ENCODE measurements around the gene IPPK. TPM values are rescaled to one million over a fixed set of nuclear protein-coding genes. Genes with fewer than 3 reads are reported as not detected.
A peak's percentile ranks its signal among the peaks of the same experiment; 100 is the strongest.

IPPK gene
- total RNA-seq, 2 donors from 2014 or later = 15.1 to 18.1 TPM

- H3K27ac Mint-ChIP-seq = peak overlapping the region; percentile 91
Observed at GRCh38 chr9:92710368-92710767, 40.4 kb upstream of the IPPK start.

GRCh38 chr9:92709954-92710353, 40.0 kb upstream of the IPPK start:
- no peaks in the 10 kb centered on the region for H3K27me3 Mint-ChIP-seq
- peaks cover 57% of the 10 kb centered on the region for H3K36me3 Mint-ChIP-seq (ENCODE audit: low read depth)
- H3K9me3 Mint-ChIP-seq = no peaks in the 10 kb centered on the region
- ATAC-seq (replicated peaks) = no peak
- peak overlapping the region; percentile 91 for H3K27ac Mint-ChIP-seq
- peaks cover 28% of the 10 kb centered on the region for H3K4me1 Mint-ChIP-seq
- H3K4me3 Mint-ChIP-seq = no peak overlapping the region

More at GRCh38 chr9:92710368-92710767, 40.4 kb upstream of the IPPK start:
- Mint-ChIP-seq H3K36me3 (ENCODE audit: low read depth) (peaks cover 57% of the 10 kb centered on the region), H3K4me1 (peaks cover 28% of the 10 kb centered on the region), H3K9me3 (no peaks in the 10 kb centered on the region), H3K27me3 (no peaks in the 10 kb centered on the region), H3K4me3 (no peak overlapping the region)
- ATAC-seq (replicated peaks) = no peak

DNA sequence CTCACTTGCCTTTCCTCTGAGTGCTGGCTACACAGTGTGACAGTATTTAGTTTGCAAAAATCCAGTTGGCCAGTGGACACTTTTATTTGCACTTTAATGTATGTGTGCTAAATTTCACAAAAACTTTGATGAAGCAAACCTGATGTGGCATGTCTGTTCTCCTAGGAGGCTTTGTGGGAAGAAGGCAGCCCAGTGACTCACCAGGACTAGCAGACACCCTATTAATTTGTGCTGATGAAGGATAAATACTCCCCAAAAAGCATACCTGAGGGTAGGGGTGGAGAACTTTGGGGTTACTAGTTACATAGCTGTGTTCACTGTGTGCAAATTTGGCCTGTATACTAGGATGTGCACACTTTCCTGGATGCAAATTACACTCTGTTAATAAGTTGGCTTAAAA, 39.3 kb upstream of the IPPK start:
- peaks cover 28% of the 10 kb centered on the region for H3K4me1 Mint-ChIP-seq
- H3K27me3 Mint-ChIP-seq = no peaks in the 10 kb centered on the region
- H3K9me3 Mint-ChIP-seq = no peaks in the 10 kb centered on the region
- ATAC-seq (replicated peaks) = no peak
- no peak overlapping the region for H3K27ac Mint-ChIP-seq
- peaks cover 54% of the 10 kb centered on the region for H3K36me3 Mint-ChIP-seq (ENCODE audit: low read depth)
- no peak overlapping the region for H3K4me3 Mint-ChIP-seq

DNA sequence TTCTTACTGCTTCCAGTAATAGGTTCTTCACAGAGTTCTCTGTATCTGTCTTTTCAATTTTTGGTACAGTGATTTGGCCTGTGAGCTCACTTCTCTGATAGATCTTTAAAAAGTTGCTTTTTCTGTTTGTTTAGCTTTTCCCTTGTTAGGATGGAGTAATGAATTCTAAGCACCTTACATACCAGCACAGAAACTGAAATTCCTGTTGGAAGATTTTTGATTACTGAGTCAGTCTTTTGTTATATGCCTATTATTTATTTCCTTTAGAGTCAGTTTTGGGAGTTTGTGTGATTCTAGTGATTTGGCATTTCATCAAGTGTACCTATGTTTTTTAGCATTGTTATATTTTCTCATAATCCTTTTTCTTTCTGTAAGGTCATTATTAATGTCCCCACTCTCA, 37.6 kb upstream of the IPPK start:
- Mint-ChIP-seq H3K27ac (peak overlapping the region; percentile 10), H3K4me3 (no peak overlapping the region), H3K4me1 (peaks cover 23% of the 10 kb centered on the region), H3K9me3 (no peaks in the 10 kb centered on the region), H3K27me3 (no peaks in the 10 kb centered on the region), H3K36me3 (ENCODE audit: low read depth) (peaks cover 42% of the 10 kb centered on the region)
- no peak for ATAC-seq (replicated peaks)

GRCh38 chr9:92706218-92706940, 36.4 kb upstream of the IPPK start:
- peaks cover 12% of the 10 kb centered on the region for H3K4me1 Mint-ChIP-seq
- no peaks in the 10 kb centered on the region for H3K9me3 Mint-ChIP-seq
- peaks cover 31% of the 10 kb centered on the region for H3K36me3 Mint-ChIP-seq (ENCODE audit: low read depth)
- no peak overlapping the region for H3K4me3 Mint-ChIP-seq
- H3K27ac Mint-ChIP-seq = peak overlapping the region; percentile 10
- ATAC-seq (replicated peaks) = peak; percentile 91
- H3K27me3 Mint-ChIP-seq = no peaks in the 10 kb centered on the region

GRCh38 chr9:92704528-92704927, 34.6 kb upstream of the IPPK start:
- H3K4me1 Mint-ChIP-seq = peaks cover 8% of the 10 kb centered on the region
- peak overlapping the region; percentile 63 for H3K27ac Mint-ChIP-seq
- no peaks in the 10 kb centered on the region for H3K27me3 Mint-ChIP-seq
- H3K9me3 Mint-ChIP-seq = no peaks in the 10 kb centered on the region
- peaks cover 21% of the 10 kb centered on the region for H3K36me3 Mint-ChIP-seq (ENCODE audit: low read depth)
- H3K4me3 Mint-ChIP-seq = no peak overlapping the region
- no peak for ATAC-seq (replicated peaks)

DNA sequence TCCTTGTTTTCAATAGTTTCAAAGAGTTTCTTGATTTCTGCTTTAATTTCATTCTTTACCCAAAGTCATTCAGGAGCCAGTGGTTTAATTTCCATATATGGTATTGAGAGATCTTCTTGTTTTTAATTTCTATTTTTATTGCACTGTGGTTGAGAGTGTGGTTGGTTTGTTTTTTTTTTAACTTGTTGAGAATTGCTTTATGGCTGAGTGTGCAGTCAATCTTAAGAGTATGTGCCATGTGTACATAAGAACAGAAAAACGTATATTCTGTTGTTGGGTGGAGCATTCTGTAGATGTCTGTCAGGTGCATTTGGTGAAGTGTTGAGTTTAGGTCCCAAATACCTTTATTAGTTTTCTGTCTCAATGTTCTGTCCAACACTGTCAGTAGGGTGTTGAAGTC, 26.7 kb upstream of the IPPK start:
- Mint-ChIP-seq H3K27me3 (no peaks in the 10 kb centered on the region), H3K36me3 (ENCODE audit: low read depth) (no peaks in the 10 kb centered on the region), H3K4me1 (no peaks in the 10 kb centered on the region), H3K9me3 (peaks cover 21% of the 10 kb centered on the region), H3K4me3 (no peak overlapping the region), H3K27ac (no peak overlapping the region)
- ATAC-seq (replicated peaks) = no peak

DNA sequence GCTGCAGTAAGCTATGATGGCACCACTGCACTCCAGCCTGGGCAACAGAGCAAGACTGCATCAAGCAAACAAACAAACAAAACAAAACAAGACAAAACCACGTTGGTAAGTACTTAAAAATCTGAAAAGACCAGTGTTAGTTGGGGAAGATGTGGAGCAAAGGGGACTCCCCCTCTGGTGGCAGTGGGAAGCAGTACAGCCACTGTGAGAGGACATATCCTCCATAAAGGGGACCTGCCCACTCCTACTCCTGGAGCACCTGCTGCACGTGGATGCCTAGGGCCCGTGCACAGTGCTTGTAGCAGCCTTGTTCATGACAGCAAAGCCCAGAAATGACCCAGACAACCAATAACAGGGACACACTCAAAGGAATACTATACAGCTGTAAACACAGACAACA, 17.0 kb upstream of the IPPK start:
- H3K9me3 Mint-ChIP-seq = peaks cover 7% of the 10 kb centered on the region
- no peak for ATAC-seq (replicated peaks)
- no peak overlapping the region for H3K4me3 Mint-ChIP-seq
- H3K36me3 Mint-ChIP-seq (ENCODE audit: low read depth) = no peaks in the 10 kb centered on the region
- H3K27ac Mint-ChIP-seq = no peak overlapping the region
- H3K27me3 Mint-ChIP-seq = no peaks in the 10 kb centered on the region
- H3K4me1 Mint-ChIP-seq = peaks cover 5% of the 10 kb centered on the region

- no peaks in the 10 kb centered on the region for H3K36me3 Mint-ChIP-seq (ENCODE audit: low read depth)
- H3K27me3 Mint-ChIP-seq = no peaks in the 10 kb centered on the region
- peaks cover 5% of the 10 kb centered on the region for H3K4me1 Mint-ChIP-seq
- no peak for ATAC-seq (replicated peaks)
- peaks cover 2% of the 10 kb centered on the region for H3K9me3 Mint-ChIP-seq
- no peak overlapping the region for H3K4me3 Mint-ChIP-seq
- H3K27ac Mint-ChIP-seq = no peak overlapping the region
Observed at GRCh38 chr9:92685022-92685421, 15.1 kb upstream of the IPPK start.

DNA sequence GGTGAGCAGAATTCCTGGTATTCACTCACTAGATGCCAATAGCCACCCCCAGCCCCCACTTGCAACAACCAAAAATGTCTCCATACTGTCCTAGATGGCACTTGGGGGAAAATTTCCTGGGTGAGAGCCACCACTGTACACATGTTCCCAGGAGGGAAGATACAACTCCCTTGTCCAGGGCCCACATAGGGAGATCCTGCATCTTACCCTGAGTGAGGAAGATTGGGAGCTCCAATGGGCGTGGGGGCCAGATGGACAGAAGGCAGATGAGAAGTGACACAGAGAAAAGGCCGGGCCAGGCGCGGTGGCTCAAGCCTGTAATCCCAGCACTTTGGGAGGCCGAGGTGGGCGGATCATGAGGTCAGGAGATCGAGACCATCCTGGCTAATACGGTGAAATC, 12.3 kb upstream of the IPPK start:
- no peak overlapping the region for H3K27ac Mint-ChIP-seq
- no peak for ATAC-seq (replicated peaks)
- H3K27me3 Mint-ChIP-seq = no peaks in the 10 kb centered on the region
- no peaks in the 10 kb centered on the region for H3K9me3 Mint-ChIP-seq
- peaks cover 5% of the 10 kb centered on the region for H3K4me1 Mint-ChIP-seq
- no peaks in the 10 kb centered on the region for H3K36me3 Mint-ChIP-seq (ENCODE audit: low read depth)
- no peak overlapping the region for H3K4me3 Mint-ChIP-seq

DNA sequence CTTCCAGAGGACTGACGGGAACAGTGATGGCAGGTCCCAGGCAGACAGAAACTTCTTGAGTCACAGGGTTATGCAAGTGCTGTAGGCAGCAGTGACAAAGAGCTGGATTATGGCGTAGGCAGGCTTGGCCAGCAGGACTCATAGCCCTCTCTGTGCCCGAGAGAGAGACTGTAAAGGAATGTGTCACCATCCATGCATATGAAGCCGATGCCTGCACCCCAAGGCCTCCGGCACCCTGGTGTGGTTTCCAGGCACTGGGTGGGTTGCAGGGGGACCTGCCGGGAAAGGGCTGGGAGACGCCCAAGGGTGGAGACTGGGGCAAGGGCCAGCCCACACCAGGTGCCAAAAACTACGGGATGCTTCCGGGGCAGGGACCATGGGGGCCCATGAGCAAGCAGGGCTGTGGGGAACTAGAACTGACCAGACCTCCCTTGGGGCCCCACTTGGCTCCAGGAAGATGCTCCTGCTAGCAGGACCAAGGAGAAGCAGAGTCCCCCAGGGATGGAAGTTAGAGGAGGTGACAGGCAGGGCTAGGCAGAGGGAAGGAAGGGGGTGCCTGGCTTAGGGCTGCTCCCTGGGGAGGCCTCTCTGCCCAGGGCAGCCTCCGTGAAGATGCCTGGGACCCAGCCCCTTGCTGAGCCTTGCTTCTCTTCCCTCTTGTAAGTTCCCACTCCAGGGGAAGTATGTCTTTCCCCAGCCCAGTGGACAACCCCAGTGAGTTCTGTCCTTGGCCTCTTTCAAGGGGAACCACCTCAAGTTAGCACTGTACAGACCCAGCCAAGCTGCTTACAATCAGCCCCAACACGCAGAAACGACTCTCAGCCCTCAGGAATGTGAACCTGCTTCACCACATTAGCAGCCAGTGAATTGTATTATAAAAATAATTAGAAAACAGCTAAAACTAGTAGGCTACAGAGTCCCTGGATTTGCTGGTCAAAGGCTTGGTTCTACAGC, 10.5 kb upstream of the IPPK start:
- Mint-ChIP-seq H3K36me3 (ENCODE audit: low read depth) (no peaks in the 10 kb centered on the region), H3K4me1 (peaks cover 5% of the 10 kb centered on the region), H3K27me3 (no peaks in the 10 kb centered on the region), H3K9me3 (no peaks in the 10 kb centered on the region), H3K4me3 (no peak overlapping the region), H3K27ac (no peak overlapping the region)
- ATAC-seq (replicated peaks) = no peak

DNA sequence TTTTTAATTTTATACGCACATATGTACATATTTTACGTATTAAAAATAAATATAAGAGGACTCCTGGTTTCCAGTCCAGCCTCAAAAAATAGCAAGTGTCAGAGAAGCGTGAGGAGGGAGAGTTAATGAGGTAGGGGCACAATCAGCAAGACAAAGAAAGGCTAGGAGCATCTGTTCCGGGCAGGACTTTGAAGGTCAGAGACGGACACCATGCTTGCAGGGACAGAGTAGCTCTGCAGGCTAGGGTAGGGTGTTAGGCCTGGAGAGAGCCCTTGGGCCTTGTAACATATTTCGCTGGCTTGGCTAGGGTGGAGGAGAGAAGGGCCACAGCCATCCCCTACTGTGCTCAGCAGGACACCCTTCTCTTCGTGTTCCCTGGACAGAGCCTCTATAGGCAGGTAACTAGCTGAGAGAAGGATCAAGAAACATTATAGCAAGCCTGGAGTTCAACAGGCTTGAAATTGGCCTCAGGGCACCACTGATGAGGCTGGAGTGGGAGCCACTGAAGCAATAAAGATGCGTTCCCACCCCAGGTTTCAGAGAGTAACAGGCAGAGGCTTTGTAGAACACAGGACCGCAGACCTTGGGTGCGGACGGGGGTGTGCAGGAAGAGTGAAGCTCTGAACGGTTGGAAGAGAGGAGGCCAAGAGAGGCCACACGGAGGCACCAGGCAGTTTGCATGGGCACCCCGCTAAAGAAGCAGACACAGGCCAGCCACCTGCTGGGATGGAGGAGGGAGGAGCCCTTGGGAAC, 9.7 kb upstream of the IPPK start:
- Mint-ChIP-seq H3K27ac (no peak overlapping the region), H3K36me3 (ENCODE audit: low read depth) (no peaks in the 10 kb centered on the region), H3K4me1 (no peaks in the 10 kb centered on the region), H3K27me3 (no peaks in the 10 kb centered on the region), H3K9me3 (no peaks in the 10 kb centered on the region), H3K4me3 (no peak overlapping the region)
- ATAC-seq (replicated peaks) = no peak

GRCh38 chr9:92671323-92671722, 1.4 kb upstream of the IPPK start:
- no peak for ATAC-seq (replicated peaks)
- Mint-ChIP-seq H3K9me3 (no peaks in the 10 kb centered on the region), H3K4me3 (peak overlapping the region; percentile 90), H3K4me1 (peaks cover 16% of the 10 kb centered on the region), H3K36me3 (ENCODE audit: low read depth) (peaks cover 12% of the 10 kb centered on the region), H3K27me3 (no peaks in the 10 kb centered on the region), H3K27ac (no peak overlapping the region)

- Mint-ChIP-seq H3K36me3 (ENCODE audit: low read depth) (peaks cover 25% of the 10 kb centered on the region), H3K4me1 (peaks cover 28% of the 10 kb centered on the region), H3K27ac (peak overlapping the region; percentile 75), H3K4me3 (peak overlapping the region; percentile 90), H3K9me3 (no peaks in the 10 kb centered on the region), H3K27me3 (no peaks in the 10 kb centered on the region)
- peak; percentile 15 for ATAC-seq (replicated peaks)
Observed at GRCh38 chr9:92669527-92669889, 423 bp downstream of the IPPK start.
